ENCODE measurements around the gene UGDH. TPM values are rescaled to one million over a fixed set of nuclear protein-coding genes. Genes with fewer than 3 reads are reported as not detected.
A peak's percentile ranks its signal among the peaks of the same experiment; 100 is the strongest.

UGDH gene
- total and polyA plus RNA-seq, 2 of the 13 experiments (the other 11 are each of a cell fraction or from before 2014, with no cell fraction given): 99.0 to 384 TPM

- TF ChIP-seq ZHX2 (IDR thresholded peaks at IDR 0.05; ENCODE audit: low read depth) (peak; percentile 44; the same call in 1 of the 2 replicates), ZHX2 (CRISPR knock-in tag; IDR thresholded peaks at IDR 0.05; ENCODE audit: borderline replicate concordance) (no peak), NFKBIZ (CRISPR knock-in tag; IDR thresholded peaks at IDR 0.05) (no peak; the same call in 1 of the 2 replicates), TCF7 (IDR thresholded peaks at IDR 0.05; ENCODE audit: low read depth) (no peak), ZNF562 (CRISPR knock-in tag; IDR thresholded peaks at IDR 0.05; ENCODE audit: borderline replicate concordance) (no peak), KLF9 (CRISPR knock-in tag; IDR thresholded peaks at IDR 0.05; ENCODE audit: low read depth) (peak; percentile 34; the same call in 1 of the 2 replicates), MTF1 (CRISPR knock-in tag; IDR thresholded peaks at IDR 0.05) (0 out of 2 replicates have a peak, but pooled peaks have one; percentile 40), ZNF430 (CRISPR knock-in tag; IDR thresholded peaks at IDR 0.05) (peak; percentile 58; the same call in 1 of the 2 replicates), MATR3 (CRISPR knock-in tag; IDR thresholded peaks at IDR 0.05) (no peak), ZBTB7A (CRISPR knock-in tag; IDR thresholded peaks at IDR 0.05) (peak; percentile 55), ESRRA (CRISPR knock-in tag; IDR thresholded peaks at IDR 0.05; ENCODE audit: low read depth) (peak; percentile 76; the same call in 1 of the 2 replicates), MLXIP (CRISPR knock-in tag; IDR thresholded peaks at IDR 0.05; ENCODE audit: borderline replicate concordance) (peak; percentile 87; the same call in 1 of the 2 replicates), TRIM22 (IDR thresholded peaks at IDR 0.05) (no peak), HNF1B (CRISPR knock-in tag; IDR thresholded peaks at IDR 0.05) (peak; percentile 92)
Measured at GRCh38 chr4:39527296-39528060, at the start of gene UGDH (continued).
